IPS DF 6.9 (cell line): ENCODE measurements around the gene S100B.

Source experiments
- DNase-seq: peaks from one replicate; pipeline ENCODE4 v3.0.0-alpha.2; 2013; ENCODE audit warnings: low read depth, low spot score
- H3K27ac ChIP-seq: one replicate; pipeline ENCODE4 v1.5.1; 2013; ENCODE audit warnings: low read length, control low read depth
- H3K27me3 ChIP-seq: 2 replicates; pipeline ENCODE4 v1.6.1; 2013; ENCODE audit warnings: mild to moderate bottlenecking, low read length; ENCODE audit not compliant: control insufficient read depth, insufficient read depth
- H3K36me3 ChIP-seq: 2 replicates; pipeline ENCODE4 v1.6.1; 2013; ENCODE audit warnings: low read length; ENCODE audit not compliant: control insufficient read depth, insufficient read depth
- H3K4me1 ChIP-seq: 2 replicates; pipeline ENCODE4 v1.6.1; 2013; ENCODE audit warnings: low read length; ENCODE audit not compliant: control insufficient read depth, insufficient read depth
- H3K4me3 ChIP-seq: 2 replicates; pipeline ENCODE4 v1.5.1; 2013; ENCODE audit warnings: mild to moderate bottlenecking, low read length
- H3K9me3 ChIP-seq: 2 replicates; pipeline ENCODE4 v1.6.1; 2013; ENCODE audit warnings: low read length, inconsistent platforms; ENCODE audit not compliant: control insufficient read depth, insufficient read depth
- WGBS: extraction: QIAGEN DNeasy Blood & Tissue Kit; methylation state at CpG from one replicate; pipeline ENCODE4 v1.1.7; 2013; ENCODE audit warnings: mixed read lengths, missing lambda C conversion rate; ENCODE audit not compliant: insufficient read length, insufficient coverage; 5-methylcytosine and 5-hydroxymethylcytosine counted together

The S100B gene

DNA sequence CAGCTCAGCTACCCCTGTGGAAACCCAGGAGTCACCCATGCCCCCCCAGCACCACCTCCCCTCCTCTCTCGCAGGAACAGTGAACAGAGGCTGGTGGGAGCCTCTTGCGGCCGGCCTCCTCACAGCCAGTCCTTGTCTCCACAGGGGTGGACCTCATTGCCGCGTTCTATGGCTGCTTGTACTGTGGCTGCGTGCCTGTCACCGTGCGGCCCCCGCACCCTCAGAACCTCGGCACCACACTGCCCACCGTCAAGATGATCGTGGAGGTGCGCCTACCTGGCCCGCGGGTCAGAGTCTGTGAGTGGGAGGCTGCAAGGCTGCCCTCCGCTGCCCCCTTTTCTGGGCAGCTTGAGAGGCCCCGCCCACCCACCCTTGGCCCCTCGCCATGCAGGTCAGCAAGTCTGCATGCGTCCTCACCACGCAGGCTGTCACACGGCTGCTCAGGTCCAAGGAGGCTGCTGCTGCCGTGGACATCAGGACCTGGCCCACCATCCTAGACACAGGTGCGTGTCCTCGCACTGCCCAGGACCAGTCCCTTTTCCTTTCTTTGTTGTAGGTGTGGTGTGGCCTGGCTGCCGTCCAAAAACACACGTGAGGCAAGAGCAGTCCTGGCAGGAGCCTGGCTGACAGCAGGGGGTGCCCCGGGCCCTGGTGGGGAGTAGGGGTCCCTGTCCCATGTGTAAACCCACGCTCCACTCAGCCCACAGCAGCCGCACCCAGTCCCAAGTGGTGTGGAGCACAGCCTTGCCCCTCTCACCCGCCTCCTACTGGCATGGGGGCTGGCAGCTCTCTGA is 50.3 kb downstream of the S100B start:
- no peak overlapping the region for H3K4me3 ChIP-seq
- H3K36me3 ChIP-seq = peaks cover 27% of the 10 kb centered on the region
- DNase-seq = no peak

DNA sequence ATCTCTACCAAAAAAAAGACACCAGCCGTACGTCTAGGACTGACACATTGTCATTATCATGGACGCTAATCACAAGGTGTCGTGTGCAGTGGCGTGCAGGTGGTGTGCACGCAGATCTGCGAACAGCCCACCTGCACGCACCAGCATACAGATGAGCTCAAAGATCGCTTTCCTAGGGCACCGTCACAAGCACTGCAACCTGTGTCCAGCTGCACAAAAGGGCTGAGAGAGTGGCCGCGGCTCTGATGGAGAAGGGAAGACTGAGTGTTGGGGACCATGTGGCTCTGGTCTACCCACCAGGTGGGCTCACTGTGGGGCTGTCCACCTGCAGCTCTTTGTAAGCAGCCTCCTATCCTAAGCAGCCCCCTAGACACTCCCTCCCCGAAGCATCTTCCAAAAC is 50.9 kb downstream of the S100B start:
- Histone ChIP-seq H3K27me3 (no peaks in the 10 kb centered on the region), H3K9me3 (no peaks in the 10 kb centered on the region), H3K4me1 (no peaks in the 10 kb centered on the region), H3K4me3 (no peak overlapping the region), H3K27ac (no peak overlapping the region), H3K36me3 (peaks cover 29% of the 10 kb centered on the region)
- WGBS = no CpG with 5 or more reads among the region's 13 CpGs
- DNase-seq = no peak

More for the DNA sequence above, 50.3 kb downstream of the S100B start:
- Histone ChIP-seq H3K27me3 (no peaks in the 10 kb centered on the region), H3K4me1 (no peaks in the 10 kb centered on the region), H3K27ac (no peak overlapping the region), H3K9me3 (no peaks in the 10 kb centered on the region)
- WGBS = no CpG with 5 or more reads among the region's 30 CpGs

DNA sequence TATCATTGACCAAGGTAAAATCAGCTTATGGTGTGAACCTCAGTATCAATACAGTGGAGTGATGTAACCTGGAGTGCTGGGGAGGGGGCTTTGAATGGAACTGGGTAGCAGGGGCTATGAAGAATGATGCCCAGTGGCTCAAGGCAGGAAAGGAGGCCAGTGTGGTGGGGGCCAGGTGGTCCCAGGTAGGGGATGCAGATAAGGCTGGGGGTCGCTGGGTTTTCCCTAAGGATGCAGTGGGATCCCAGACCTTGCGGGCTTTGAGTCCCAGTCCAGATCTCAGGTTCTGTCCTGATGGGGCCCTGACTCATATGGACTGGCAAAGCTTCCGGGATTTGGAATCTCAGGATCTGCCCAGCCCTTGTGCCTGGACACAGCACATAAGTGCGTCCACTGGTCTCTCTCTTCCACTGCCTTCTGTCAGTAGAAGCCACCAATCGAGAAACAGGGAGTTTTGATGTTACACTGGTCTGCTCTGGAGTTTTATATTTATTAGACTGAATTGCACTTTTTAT is 52.0 kb downstream of the S100B start:
- no peaks in the 10 kb centered on the region for H3K9me3 ChIP-seq
- H3K4me3 ChIP-seq = no peak overlapping the region
- peaks cover 29% of the 10 kb centered on the region for H3K36me3 ChIP-seq
- no peak for DNase-seq
- H3K4me1 ChIP-seq = no peaks in the 10 kb centered on the region
- no CpG with 5 or more reads among the region's 5 CpGs for WGBS
- H3K27ac ChIP-seq = no peak overlapping the region
- H3K27me3 ChIP-seq = no peaks in the 10 kb centered on the region

DNA sequence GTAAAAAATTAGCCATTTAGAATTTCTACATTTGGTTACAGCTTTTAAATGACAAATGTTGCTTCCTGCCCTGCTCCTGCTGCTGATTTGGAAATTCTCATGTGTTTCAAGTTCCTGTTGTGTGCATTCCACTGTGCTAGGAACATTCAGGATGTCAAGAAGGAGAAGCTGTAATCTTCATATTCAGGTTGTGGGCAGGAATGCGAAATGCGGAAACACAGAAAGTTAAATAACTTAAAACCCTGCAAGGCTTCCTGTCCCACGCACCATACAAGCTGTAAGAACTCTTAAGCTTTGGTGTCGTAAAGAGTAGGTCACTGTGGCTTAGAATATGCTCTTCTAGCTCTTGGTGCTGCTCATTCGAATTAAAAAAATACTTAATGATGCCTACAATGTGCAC is 52.6 kb downstream of the S100B start:
- DNase-seq = no peak
- H3K9me3 ChIP-seq = no peaks in the 10 kb centered on the region
- no peaks in the 10 kb centered on the region for H3K4me1 ChIP-seq
- H3K27me3 ChIP-seq = no peaks in the 10 kb centered on the region
- H3K4me3 ChIP-seq = no peak overlapping the region
- WGBS = no CpG with 5 or more reads among the region's 5 CpGs
- no peak overlapping the region for H3K27ac ChIP-seq
- H3K36me3 ChIP-seq = peaks cover 29% of the 10 kb centered on the region

DNA sequence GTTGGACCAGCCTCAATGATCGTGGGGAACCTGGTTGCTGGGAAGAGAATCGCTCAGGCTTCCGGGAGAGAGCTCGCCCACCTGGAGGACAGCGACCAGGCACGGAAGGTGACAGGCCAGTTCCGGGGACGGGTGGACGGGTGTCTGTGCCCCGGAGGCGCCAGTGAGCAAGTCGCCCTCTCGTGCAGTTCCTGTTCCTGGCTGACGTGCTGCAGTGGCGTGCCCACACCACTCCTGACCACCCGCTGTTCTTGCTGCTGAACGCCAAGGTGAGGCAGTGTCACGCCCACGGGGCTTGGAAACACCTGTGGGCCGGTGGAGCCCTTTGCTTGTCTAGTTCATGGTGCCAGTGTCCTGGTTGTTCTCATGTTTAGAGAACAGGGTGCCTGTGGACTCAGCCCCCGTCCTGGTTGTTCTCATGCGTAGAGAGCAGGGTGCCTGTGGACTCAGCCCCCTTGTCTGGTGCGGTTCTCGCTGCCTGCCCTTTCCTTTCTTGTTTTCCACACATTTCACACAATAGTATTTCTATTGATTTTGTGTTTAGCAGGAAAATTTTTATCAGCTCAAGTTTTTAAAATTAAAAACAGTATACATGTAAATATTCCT is 53.1 kb downstream of the S100B start:
- no peaks in the 10 kb centered on the region for H3K9me3 ChIP-seq
- H3K27ac ChIP-seq = no peak overlapping the region
- H3K4me1 ChIP-seq = no peaks in the 10 kb centered on the region
- peaks cover 28% of the 10 kb centered on the region for H3K36me3 ChIP-seq
- no peak for DNase-seq
- no peaks in the 10 kb centered on the region for H3K27me3 ChIP-seq
- no peak overlapping the region for H3K4me3 ChIP-seq
- WGBS = no CpG with 5 or more reads among the region's 24 CpGs

DNA sequence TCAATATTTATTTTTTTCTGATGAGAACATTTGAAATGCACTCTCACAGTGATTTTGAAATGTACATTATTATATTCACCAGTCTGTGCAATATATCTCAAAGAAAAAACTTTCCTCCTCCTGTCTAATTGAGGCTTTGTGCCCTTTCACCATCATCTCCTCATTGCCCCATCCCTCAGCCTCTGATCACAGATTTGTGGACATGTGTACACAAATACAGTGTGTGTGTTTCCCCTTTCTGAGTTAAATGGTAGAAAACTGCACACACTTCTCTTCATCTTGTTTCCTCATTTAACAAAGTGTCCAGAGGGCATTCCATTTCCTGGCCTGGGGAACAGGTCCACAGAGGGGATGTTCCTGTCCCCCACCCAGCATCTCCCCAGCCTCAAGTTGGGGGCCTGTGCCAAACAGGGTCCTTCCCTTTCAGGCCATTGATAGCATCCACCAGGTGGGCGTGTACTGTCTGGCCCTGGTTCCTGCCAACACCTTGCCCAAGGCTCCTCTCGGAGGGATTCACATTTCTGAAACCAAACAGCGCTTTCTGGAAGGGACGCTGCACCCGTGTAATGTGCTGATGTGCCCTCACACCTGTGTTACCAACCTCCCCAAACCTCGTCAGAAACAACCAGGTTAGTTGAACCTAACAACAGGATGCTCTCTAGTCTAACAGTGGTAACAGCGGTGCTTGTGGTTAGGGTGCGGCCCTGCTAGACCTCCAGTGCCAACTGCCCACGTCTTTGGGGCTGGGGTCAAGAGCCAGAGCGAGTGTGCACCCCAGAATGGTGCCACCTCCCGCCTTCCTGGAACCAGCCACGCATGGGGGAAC is 54.6 kb downstream of the S100B start:
- peaks cover 36% of the 10 kb centered on the region for H3K36me3 ChIP-seq
- H3K9me3 ChIP-seq = no peaks in the 10 kb centered on the region
- no peak overlapping the region for H3K4me3 ChIP-seq
- H3K27ac ChIP-seq = no peak overlapping the region
- H3K4me1 ChIP-seq = no peaks in the 10 kb centered on the region
- no peaks in the 10 kb centered on the region for H3K27me3 ChIP-seq
- DNase-seq = no peak
- WGBS = no CpG with 5 or more reads among the region's 12 CpGs

DNA sequence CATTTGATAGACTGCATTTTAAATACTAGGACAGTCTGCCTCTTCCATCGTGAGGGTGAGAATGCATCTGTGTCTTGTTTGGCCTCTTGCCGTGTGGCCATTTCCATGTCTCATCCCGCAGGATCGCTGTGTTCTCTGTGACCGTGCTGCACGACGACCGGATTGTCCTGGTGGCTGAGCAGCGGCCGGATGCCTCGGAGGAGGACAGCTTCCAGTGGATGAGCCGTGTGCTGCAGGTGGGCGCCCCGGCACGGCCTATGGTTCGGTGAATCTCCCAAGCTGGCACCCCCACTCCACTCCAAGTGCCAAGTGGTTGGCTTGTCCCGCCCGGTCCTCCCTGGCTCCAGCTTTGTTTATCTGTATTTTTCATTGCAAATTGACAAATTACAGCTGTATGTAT is 55.2 kb downstream of the S100B start:
- Histone ChIP-seq H3K9me3 (no peaks in the 10 kb centered on the region), H3K4me1 (no peaks in the 10 kb centered on the region), H3K36me3 (peaks cover 32% of the 10 kb centered on the region), H3K27me3 (no peaks in the 10 kb centered on the region), H3K4me3 (no peak overlapping the region), H3K27ac (no peak overlapping the region)
- no peak for DNase-seq
- no CpG with 5 or more reads among the region's 18 CpGs for WGBS
